ENCODE results near the gene UGT2B17. TPM values are rescaled to one million over a fixed set of nuclear protein-coding genes. Genes with fewer than 3 reads are reported as not detected.
"Not testable (repeated sequence)": the region's sequence is repeated elsewhere in the genome, so short reads cannot be mapped to it uniquely, and the experiment has no call there.

The UGT2B17 gene
- total and polyA plus RNA-seq, 2 of the 4 experiments (the other 2 are of a cell fraction): not detected

GRCh38 chr4:68565082-68565481 is 11.0 kb downstream of the UGT2B17 start:
- dilution Hi-C loops (cut with HindIII; ENCODE audit: low sequenced_read_pairs, unreplicated experiment); H4K20me1 ChIP-seq (ENCODE audit: insufficient read depth, low read length); H2BK120ac ChIP-seq (ENCODE audit: low read depth, low read length); H3K14ac ChIP-seq (replicated peaks; ENCODE audit: low read depth, low read length); H2BK5ac ChIP-seq (ENCODE audit: low read depth, low read length, poor library complexity, severe bottlenecking); H3K27ac ChIP-seq (ENCODE audit: insufficient read depth, low read length); H3K4me1 ChIP-seq (ENCODE audit: control insufficient read depth, insufficient read depth, low read length); intact Hi-C loops (cut with micrococcal nuclease); H3K79me1 ChIP-seq (ENCODE audit: low read depth in 1 of 2, low read length in 2 of 2); in situ Hi-C loops (cut with MboI; ENCODE audit: low sequenced_read_pairs); H4K91ac ChIP-seq (ENCODE audit: insufficient read depth, low read depth, low read length); POLR2A ChIA-PET (ENCODE audit: unreplicated experiment); H3K4me2 ChIP-seq (ENCODE audit: low read depth, low read length); H2BK20ac ChIP-seq (ENCODE audit: low read depth, low read length); H2AK9ac ChIP-seq (replicated peaks; ENCODE audit: low read depth, low read length, poor library complexity); H3K56ac ChIP-seq (ENCODE audit: extremely low read depth, insufficient read depth, low read length); DNase-seq; H3K18ac ChIP-seq (ENCODE audit: low read depth, low read length); H3K9me3 ChIP-seq (ENCODE audit: control insufficient read depth, insufficient read depth, low read length); H2AFZ ChIP-seq (replicated peaks; ENCODE audit: low read length, poor library complexity); H3K36me3 ChIP-seq (ENCODE audit: control insufficient read depth, insufficient read depth, low read length); H3K23ac ChIP-seq (ENCODE audit: low read depth, low read length); H2AK5ac ChIP-seq (ENCODE audit: low read depth, low read length); CTCF ChIA-PET; H3K4me3 ChIP-seq (ENCODE audit: insufficient read depth, low read depth, low read length); H2BK15ac ChIP-seq (ENCODE audit: low read depth, low read length); H4K5ac ChIP-seq (ENCODE audit: low read depth, low read length); H4K8ac ChIP-seq (ENCODE audit: low read depth in 2 of 2, low read length in 2 of 2); H3K4ac ChIP-seq (ENCODE audit: low read depth, low read length); H3K9ac ChIP-seq (ENCODE audit: low read depth, low read length); H3K9me1 ChIP-seq (ENCODE audit: insufficient read depth, low read length); ATAC-seq (ENCODE audit: low read depth); BruUV-seq (replicated peaks); H3K27me3 ChIP-seq (ENCODE audit: control insufficient read depth, insufficient read depth, low read length): not testable (repeated sequence)
- WGBS, 2 experiments (ENCODE audit: extremely low coverage in 2 of 2, insufficient read length in 1 of 2): no CpG with 5 or more reads among the region's 1 CpG

DNA sequence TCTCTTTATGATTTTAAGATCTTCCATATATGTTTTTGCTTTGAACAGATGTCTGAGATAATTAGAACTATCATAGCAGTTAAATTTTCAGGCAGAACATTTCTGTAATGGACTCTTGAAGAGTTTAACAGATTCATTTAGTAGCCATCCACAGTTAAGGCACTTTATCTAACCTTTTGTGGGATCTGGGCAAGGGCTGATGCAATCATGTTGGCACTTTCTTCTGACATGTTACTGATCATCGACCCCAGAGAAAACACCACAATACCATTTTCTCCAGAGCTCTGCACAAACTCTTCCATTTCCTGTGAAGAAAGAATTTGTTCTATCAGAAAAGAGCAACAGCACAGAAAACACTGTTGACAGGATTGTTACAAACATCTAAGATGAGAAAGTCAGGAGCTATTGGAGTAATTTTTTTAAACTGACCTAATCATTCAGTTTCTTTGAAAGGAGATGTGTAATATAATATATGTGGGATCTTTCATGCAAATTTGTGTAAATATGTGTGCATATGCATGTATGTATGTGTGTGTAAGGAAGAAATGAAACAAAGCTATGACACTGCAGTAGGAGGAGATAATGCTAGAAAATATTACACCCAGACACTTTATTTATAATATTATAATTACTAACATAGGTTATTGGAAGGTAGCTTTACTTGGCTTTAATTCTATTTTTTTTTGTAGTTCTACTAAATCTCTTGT is 15.6 kb downstream of the UGT2B17 start:
- H3K9me1 ChIP-seq (ENCODE audit: insufficient read depth, low read length); dilution Hi-C loops (cut with HindIII; ENCODE audit: low sequenced_read_pairs, unreplicated experiment); H3K14ac ChIP-seq (replicated peaks; ENCODE audit: low read depth, low read length); BruUV-seq (replicated peaks); H3K9me3 ChIP-seq (ENCODE audit: control insufficient read depth, insufficient read depth, low read length); CTCF ChIA-PET; H3K27me3 ChIP-seq (ENCODE audit: control insufficient read depth, insufficient read depth, low read length); intact Hi-C loops (cut with micrococcal nuclease); H3K9ac ChIP-seq (ENCODE audit: low read depth, low read length); ATAC-seq (ENCODE audit: low read depth); H4K8ac ChIP-seq (ENCODE audit: low read depth in 2 of 2, low read length in 2 of 2); in situ Hi-C loops (cut with MboI; ENCODE audit: low sequenced_read_pairs); H2AFZ ChIP-seq (replicated peaks; ENCODE audit: low read length, poor library complexity); H3K27ac ChIP-seq (ENCODE audit: insufficient read depth, low read length); H4K20me1 ChIP-seq (ENCODE audit: insufficient read depth, low read length); H3K4me3 ChIP-seq (ENCODE audit: insufficient read depth, low read depth, low read length); DNase-seq; H4K91ac ChIP-seq (ENCODE audit: insufficient read depth, low read depth, low read length); H2AK9ac ChIP-seq (replicated peaks; ENCODE audit: low read depth, low read length, poor library complexity); H2BK20ac ChIP-seq (ENCODE audit: low read depth, low read length); H3K56ac ChIP-seq (ENCODE audit: extremely low read depth, insufficient read depth, low read length); H3K4me2 ChIP-seq (ENCODE audit: low read depth, low read length); H3K4ac ChIP-seq (ENCODE audit: low read depth, low read length); H2BK120ac ChIP-seq (ENCODE audit: low read depth, low read length); H3K23ac ChIP-seq (ENCODE audit: low read depth, low read length); H2AK5ac ChIP-seq (ENCODE audit: low read depth, low read length); H3K4me1 ChIP-seq (ENCODE audit: control insufficient read depth, insufficient read depth, low read length); H2BK15ac ChIP-seq (ENCODE audit: low read depth, low read length); POLR2A ChIA-PET (ENCODE audit: unreplicated experiment); H3K18ac ChIP-seq (ENCODE audit: low read depth, low read length); H3K36me3 ChIP-seq (ENCODE audit: control insufficient read depth, insufficient read depth, low read length); H4K5ac ChIP-seq (ENCODE audit: low read depth, low read length); H3K79me1 ChIP-seq (ENCODE audit: low read depth in 1 of 2, low read length in 2 of 2); H2BK5ac ChIP-seq (ENCODE audit: low read depth, low read length, poor library complexity, severe bottlenecking): not testable (repeated sequence)
- no CpG with 5 or more reads among the region's 1 CpG for WGBS, 2 experiments (ENCODE audit: extremely low coverage in 2 of 2, insufficient read length in 1 of 2)
